ENCODE measurements around the gene GAD1.

- TF ChIP-seq, protein P1, sequence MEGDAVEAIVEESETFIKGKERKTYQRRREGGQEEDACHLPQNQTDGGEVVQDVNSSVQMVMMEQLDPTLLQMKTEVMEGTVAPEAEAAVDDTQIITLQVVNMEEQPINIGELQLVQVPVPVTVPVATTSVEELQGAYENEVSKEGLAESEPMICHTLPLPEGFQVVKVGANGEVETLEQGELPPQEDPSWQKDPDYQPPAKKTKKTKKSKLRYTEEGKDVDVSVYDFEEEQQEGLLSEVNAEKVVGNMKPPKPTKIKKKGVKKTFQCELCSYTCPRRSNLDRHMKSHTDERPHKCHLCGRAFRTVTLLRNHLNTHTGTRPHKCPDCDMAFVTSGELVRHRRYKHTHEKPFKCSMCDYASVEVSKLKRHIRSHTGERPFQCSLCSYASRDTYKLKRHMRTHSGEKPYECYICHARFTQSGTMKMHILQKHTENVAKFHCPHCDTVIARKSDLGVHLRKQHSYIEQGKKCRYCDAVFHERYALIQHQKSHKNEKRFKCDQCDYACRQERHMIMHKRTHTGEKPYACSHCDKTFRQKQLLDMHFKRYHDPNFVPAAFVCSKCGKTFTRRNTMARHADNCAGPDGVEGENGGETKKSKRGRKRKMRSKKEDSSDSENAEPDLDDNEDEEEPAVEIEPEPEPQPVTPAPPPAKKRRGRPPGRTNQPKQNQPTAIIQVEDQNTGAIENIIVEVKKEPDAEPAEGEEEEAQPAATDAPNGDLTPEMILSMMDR (IDR thresholded peaks at IDR 0.05): no peak
- TF ChIP-seq EP300 (IDR thresholded peaks at IDR 0.05; ENCODE audit: borderline replicate concordance in 1 of 2, low read depth in 1 of 2, low read length in 1 of 2): no peak
- TF ChIP-seq TEAD4 (IDR thresholded peaks at IDR 0.05; ENCODE audit: borderline replicate concordance, insufficient read depth): no peak
- no peak for TF ChIP-seq TCF12 (IDR thresholded peaks at IDR 0.05)
- no peak for TF ChIP-seq EZH2phosphoT487 (IDR thresholded peaks at IDR 0.05; ENCODE audit: borderline replicate concordance, low read depth)
- TF ChIP-seq GABPA (IDR thresholded peaks at IDR 0.05; ENCODE audit: low read depth): no peak
- TF ChIP-seq POLR2AphosphoS5 (IDR thresholded peaks at IDR 0.05; ENCODE audit: low read depth, low read length): no peak
- TF ChIP-seq, protein P2, sequence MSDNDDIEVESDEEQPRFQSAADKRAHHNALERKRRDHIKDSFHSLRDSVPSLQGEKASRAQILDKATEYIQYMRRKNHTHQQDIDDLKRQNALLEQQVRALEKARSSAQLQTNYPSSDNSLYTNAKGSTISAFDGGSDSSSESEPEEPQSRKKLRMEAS (IDR thresholded peaks at IDR 0.05; ENCODE audit: low read depth): no peak
- TF ChIP-seq RAD21 (IDR thresholded peaks at IDR 0.05; ENCODE audit: low read length): no peak
- TF ChIP-seq RFX5 (IDR thresholded peaks at IDR 0.05; ENCODE audit: low read length): no peak
- no peak for TF ChIP-seq FOXM1 (IDR thresholded peaks at IDR 0.05; ENCODE audit: low read depth)
- no peak for TF ChIP-seq TAF1 (IDR thresholded peaks at IDR 0.05; ENCODE audit: borderline replicate concordance, low read depth, low read length)
- TF ChIP-seq JUND (IDR thresholded peaks at IDR 0.05): no peak
Observed at GRCh38 chr2:170829036-170829435, 12.3 kb downstream of the GAD1 start.

Measured in SK-N-SH (cell line).